Mesothelial cell of epicardium (in vitro differentiated cells): ENCODE data around the gene TGDS. TPM values are rescaled to one million over a fixed set of nuclear protein-coding genes. Genes with fewer than 3 reads are reported as not detected.
"Not testable (repeated sequence)": the region's sequence is repeated elsewhere in the genome, so short reads cannot be mapped to it uniquely, and the experiment has no call there.

ENCODE experiments used
- DNase-seq, 2 experiments: peaks; one replicate each; pipeline ENCODE4 v3.0.0; 2021; ENCODE audit warnings: low spot score in 2 of 2; ENCODE audit not compliant: unreplicated experiment in 2 of 2
- H3K27ac Mint-ChIP-seq: 2 replicates; pipeline ENCODE4 v1.8.0; 2021; ENCODE audit warnings: mixed read lengths
- H3K27me3 Mint-ChIP-seq: 2 replicates; pipeline ENCODE4 v1.8.0; 2021; ENCODE audit warnings: low read depth, mixed read lengths
- H3K36me3 Mint-ChIP-seq: 2 replicates; pipeline ENCODE4 v1.8.0; 2021; ENCODE audit warnings: mixed read lengths
- H3K4me1 Mint-ChIP-seq: 2 replicates; pipeline ENCODE4 v1.8.0; 2021; ENCODE audit warnings: mixed read lengths
- H3K4me3 Mint-ChIP-seq: 2 replicates; pipeline ENCODE4 v1.8.0; 2021; ENCODE audit warnings: mild to moderate bottlenecking, moderate library complexity, mixed read lengths
- H3K9me3 Mint-ChIP-seq: 2 replicates; pipeline ENCODE4 v1.8.0; 2021; ENCODE audit warnings: mixed read lengths
- total RNA-seq: library from RNA; stranded (reverse); gene quantifications from 3 replicates; pipeline ENCODE4 v1.2.1, GENCODE V29; 2021
- TF ChIP-seq, protein P1 (sequence below): fragments of 200-600 bp; sonication (generic); IDR thresholded peaks from one replicate; pipeline ENCODE4 v1.5.0; 2021; ENCODE audit warnings: antibody characterized with exemption; ENCODE audit not compliant: unreplicated experiment

The TGDS gene
- total RNA-seq, 1 donor from 2014 or later, result 9.1 TPM

DNA sequence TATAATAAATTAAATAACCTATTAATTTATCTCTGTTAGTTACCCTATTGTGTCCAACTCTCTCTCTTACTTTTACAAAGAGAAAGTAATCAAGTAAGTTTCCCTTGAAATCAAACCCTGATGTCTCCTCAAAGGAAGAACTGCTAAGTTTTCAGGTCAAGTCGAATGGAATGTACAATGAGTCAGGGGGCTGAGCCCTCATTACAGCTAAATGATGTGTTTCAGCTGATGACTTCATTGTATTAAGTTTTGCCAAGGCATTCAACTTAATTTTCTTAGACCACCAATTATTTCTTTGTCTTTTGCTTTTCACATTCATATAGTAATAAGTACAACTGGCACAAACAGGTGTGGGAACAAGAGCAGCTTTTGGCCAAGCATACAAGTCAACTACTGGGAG is 61.8 kb downstream of the TGDS start:
- Mint-ChIP-seq H3K36me3 (no peaks in the 10 kb centered on the region), H3K9me3 (peaks cover 27% of the 10 kb centered on the region), H3K27ac (no peak overlapping the region), H3K27me3 (peaks cover 11% of the 10 kb centered on the region), H3K4me1 (no peaks in the 10 kb centered on the region), H3K4me3 (no peak overlapping the region)
- no peak for DNase-seq
- TF ChIP-seq, protein P1, sequence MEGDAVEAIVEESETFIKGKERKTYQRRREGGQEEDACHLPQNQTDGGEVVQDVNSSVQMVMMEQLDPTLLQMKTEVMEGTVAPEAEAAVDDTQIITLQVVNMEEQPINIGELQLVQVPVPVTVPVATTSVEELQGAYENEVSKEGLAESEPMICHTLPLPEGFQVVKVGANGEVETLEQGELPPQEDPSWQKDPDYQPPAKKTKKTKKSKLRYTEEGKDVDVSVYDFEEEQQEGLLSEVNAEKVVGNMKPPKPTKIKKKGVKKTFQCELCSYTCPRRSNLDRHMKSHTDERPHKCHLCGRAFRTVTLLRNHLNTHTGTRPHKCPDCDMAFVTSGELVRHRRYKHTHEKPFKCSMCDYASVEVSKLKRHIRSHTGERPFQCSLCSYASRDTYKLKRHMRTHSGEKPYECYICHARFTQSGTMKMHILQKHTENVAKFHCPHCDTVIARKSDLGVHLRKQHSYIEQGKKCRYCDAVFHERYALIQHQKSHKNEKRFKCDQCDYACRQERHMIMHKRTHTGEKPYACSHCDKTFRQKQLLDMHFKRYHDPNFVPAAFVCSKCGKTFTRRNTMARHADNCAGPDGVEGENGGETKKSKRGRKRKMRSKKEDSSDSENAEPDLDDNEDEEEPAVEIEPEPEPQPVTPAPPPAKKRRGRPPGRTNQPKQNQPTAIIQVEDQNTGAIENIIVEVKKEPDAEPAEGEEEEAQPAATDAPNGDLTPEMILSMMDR, result no peak

DNA sequence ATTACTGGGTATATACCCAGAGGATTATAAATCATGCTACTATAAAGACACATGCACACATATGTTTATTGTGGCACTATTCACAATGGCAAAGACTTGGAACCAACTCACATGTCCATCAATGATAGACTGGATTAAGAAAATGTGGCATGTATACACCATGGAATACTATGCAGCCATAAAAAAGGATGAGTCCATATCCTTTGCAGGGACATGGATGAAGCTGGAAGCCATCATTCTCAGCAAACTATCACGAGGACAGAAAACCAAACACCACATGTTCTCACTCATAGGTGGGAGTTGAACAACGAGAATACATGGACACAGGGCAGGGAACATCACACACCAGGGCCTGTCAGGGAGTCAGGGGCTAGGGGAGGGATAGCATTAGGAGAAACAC is 63.7 kb downstream of the TGDS start:
- not testable (repeated sequence) for H3K27ac Mint-ChIP-seq, H3K36me3 Mint-ChIP-seq, H3K4me1 Mint-ChIP-seq, H3K4me3 Mint-ChIP-seq, DNase-seq
- H3K27me3 Mint-ChIP-seq, result peaks cover 17% of the 10 kb centered on the region
- peaks cover 39% of the 10 kb centered on the region for H3K9me3 Mint-ChIP-seq

DNA sequence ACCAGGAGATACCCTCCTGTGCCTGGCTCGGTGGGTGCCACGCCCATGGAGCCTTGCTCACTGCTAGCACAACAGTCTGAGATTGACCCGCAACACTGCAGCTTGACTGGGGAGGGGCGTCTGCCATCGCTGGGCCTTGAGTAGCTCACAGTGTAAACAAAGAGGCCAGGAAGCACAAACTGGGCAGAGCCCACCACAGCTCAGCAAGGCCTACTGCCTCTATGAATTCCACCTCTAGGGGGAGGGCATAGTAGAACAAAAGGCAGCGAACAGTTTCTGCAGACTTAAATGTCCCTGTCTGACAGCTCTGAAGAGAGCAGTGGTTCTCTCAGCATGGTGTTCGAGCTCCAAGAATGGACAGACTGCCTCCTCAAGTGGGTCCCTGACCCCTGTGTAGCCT is 69.0 kb downstream of the TGDS start:
- H3K4me1 Mint-ChIP-seq, H3K4me3 Mint-ChIP-seq, H3K27ac Mint-ChIP-seq, DNase-seq, H3K36me3 Mint-ChIP-seq: not testable (repeated sequence)
- Mint-ChIP-seq H3K27me3 (peaks cover 17% of the 10 kb centered on the region), H3K9me3 (peaks cover 40% of the 10 kb centered on the region)

DNA sequence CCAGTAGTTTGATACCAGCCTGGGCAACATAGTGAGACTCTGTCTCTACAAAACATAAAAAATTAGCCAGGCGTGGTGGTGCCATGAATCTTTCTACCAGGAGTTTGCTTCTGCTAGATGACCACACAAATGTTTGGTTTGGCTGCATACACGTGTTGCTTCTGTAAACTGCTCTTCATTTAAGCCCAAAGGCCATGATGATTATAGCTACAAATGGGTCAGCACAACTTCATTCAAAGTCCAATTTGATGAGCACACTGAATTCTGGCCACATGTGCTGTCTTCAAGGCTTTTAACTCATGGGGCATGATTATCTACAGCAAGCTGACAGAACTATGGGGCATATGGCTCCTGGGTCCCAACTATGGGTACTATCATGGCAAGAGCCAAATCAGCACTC is 70.2 kb downstream of the TGDS start:
- DNase-seq, result no peak
- H3K36me3 Mint-ChIP-seq, result no peaks in the 10 kb centered on the region
- peaks cover 33% of the 10 kb centered on the region for H3K9me3 Mint-ChIP-seq
- no peak overlapping the region for H3K27ac Mint-ChIP-seq
- H3K4me3 Mint-ChIP-seq, result no peak overlapping the region
- no peaks in the 10 kb centered on the region for H3K4me1 Mint-ChIP-seq
- TF ChIP-seq, protein P1, result no peak
- peaks cover 17% of the 10 kb centered on the region for H3K27me3 Mint-ChIP-seq

DNA sequence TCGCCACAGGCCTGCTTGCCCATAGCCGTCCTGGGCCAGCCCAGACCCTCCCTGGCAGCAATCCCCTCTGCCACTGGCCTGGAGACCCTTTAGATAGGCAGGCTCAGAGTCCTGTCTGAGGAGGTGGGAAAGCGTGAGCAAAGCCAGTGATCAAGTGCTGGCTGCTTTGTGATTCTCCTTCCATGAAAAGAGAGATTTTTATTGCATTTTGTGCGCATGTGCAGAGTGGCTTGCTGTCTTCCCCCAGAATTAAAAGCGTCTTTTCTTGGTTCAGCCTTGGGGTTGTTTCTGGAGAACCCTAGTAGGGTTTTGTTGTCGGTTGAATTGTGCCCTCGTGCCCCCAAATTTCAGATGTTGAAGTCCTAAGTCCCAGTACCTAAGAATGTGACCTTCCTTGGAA is 71.5 kb downstream of the TGDS start:
- Mint-ChIP-seq H3K27me3 (peaks cover 10% of the 10 kb centered on the region), H3K36me3 (no peaks in the 10 kb centered on the region), H3K4me1 (no peaks in the 10 kb centered on the region), H3K27ac (no peak overlapping the region), H3K9me3 (peaks cover 19% of the 10 kb centered on the region), H3K4me3 (no peak overlapping the region)
- TF ChIP-seq, protein P1, result no peak
- DNase-seq, result no peak

Other genes with a start within 250 kb of the TGDS start
- 0.04 to 0.27 TPM (median 0.18 TPM) in 3 replicates for gene DCT, start 116.5 kb downstream of the TGDS start, total RNA-seq
- gene GPR180, start 5.7 kb upstream of the TGDS start, total RNA-seq, result 6.5 to 6.8 TPM (median 6.5 TPM) in 3 replicates
- not detected in 3 replicates for gene SOX21, start 116.4 kb upstream of the TGDS start, total RNA-seq